Measurements from ENCODE around the gene GJC3.
"Not testable (repeated sequence)": the region's sequence is repeated elsewhere in the genome, so short reads cannot be mapped to it uniquely, and the experiment has no call there.

The GJC3 gene

GRCh38 chr7:99928994-99929729 is at the start of gene GJC3:
Gene GJC3, minus strand, starts transcription at chr7:99929620. Its CDS starts 0 bp downstream, at chr7:99929620.
- peak; percentile 67 for DNase-seq

- DNase-seq = no peak
Observed at GRCh38 chr7:99976626-99977025, 47.2 kb upstream of the GJC3 start.

DNA sequence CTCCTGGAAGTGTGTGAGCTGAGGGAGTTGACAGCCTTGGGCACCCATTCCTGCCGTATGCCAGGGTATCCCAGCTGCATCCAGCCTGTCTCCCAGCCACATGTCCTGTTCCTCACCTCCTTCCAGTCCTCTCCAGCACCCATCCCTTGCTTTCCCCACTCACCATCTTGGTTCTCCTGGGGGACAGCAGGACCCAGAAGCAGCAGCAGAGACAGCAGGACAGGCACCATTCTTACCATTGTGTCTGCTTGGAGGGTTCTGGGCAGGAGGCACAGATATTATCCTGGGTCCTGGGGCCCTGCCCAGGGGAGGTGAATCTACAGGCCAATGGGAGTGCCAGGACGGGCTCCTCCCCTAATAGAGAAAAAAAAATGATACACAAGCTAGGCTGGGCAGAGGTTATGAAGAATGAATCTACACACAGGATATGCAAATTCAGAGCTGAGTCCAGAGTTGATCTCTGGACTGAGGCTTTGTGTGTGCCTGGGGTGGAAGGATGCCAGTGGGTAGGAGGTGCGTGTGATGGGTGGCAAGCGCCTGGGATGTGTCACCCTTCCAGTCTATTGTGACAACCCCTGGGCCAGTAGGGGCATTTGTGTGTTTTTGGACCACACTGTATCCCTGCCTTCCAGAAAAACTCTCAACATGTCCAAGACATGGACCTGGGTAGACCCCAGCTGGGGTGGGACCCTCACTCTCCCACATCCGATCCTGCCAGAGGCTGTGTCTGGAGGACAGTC is 46.5 kb upstream of the GJC3 start, which contains the start of gene AZGP1:
Gene AZGP1, minus strand, starts transcription at position 250 of the 740 bp plus-strand sequence. Its CDS starts 11 bp downstream, at position 239.
- no peak for DNase-seq

- no peak for DNase-seq
Observed at GRCh38 chr7:99974681-99975080, 45.3 kb upstream of the GJC3 start.

- DNase-seq = not testable (repeated sequence)
Observed at GRCh38 chr7:99973817-99974216, 44.4 kb upstream of the GJC3 start.

- DNase-seq = no peak
Observed at GRCh38 chr7:99971242-99971641, 41.8 kb upstream of the GJC3 start.

- not testable (repeated sequence) for DNase-seq
Observed at GRCh38 chr7:99969813-99970212, 40.4 kb upstream of the GJC3 start.

GRCh38 chr7:99969298-99969697 is 39.9 kb upstream of the GJC3 start:
- DNase-seq = no peak

- no peak for DNase-seq
Observed at GRCh38 chr7:99958564-99959227, 29.3 kb upstream of the GJC3 start.

GRCh38 chr7:99955247-99955646 is 25.8 kb upstream of the GJC3 start:
- no peak for DNase-seq

GRCh38 chr7:99954643-99955042 is 25.2 kb upstream of the GJC3 start:
- not testable (repeated sequence) for DNase-seq

GRCh38 chr7:99953649-99954048 is 24.2 kb upstream of the GJC3 start:
- no peak for DNase-seq

- not testable (repeated sequence) for DNase-seq
Observed at GRCh38 chr7:99952649-99953048, 23.2 kb upstream of the GJC3 start.

- not testable (repeated sequence) for DNase-seq
Observed at GRCh38 chr7:99950819-99951218, 21.4 kb upstream of the GJC3 start.

DNA sequence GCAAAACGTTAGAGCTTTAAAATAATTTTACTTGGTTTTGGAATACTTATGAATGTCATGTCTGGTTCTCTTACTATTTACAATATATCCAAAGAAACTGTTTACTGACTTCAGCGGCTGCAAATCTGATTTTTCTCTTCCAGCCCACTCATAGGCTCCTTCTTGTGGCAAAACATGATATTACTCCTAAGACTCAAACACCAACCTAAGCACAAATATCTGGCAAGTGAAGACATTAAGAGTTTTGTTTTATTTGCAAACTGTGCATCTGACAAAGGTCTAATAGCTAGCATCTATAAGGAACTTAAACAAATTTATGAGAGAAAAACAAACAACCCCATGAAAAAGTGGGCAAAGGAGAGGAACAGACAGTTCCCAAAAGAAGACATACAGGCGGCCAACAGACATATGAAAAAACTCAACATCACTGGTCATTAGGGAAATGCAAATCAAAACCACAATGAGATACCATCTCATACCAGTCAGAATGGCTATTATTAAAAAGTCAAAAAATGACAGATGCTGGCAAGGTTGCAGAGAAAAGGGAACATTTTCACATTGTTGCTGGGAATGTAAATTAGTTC is 20.3 kb upstream of the GJC3 start:
- no peak for DNase-seq

- DNase-seq = no peak
Observed at GRCh38 chr7:99947608-99948007, 18.2 kb upstream of the GJC3 start.

GRCh38 chr7:99944497-99945070 is 15.2 kb upstream of the GJC3 start:
- no peak for DNase-seq

GRCh38 chr7:99943641-99944496 is 14.4 kb upstream of the GJC3 start:
- peak; percentile 7 for DNase-seq

GRCh38 chr7:99938296-99938695 is 8.9 kb upstream of the GJC3 start:
- DNase-seq = no peak

- not testable (repeated sequence) for DNase-seq
Observed at GRCh38 chr7:99935009-99935408, 5.6 kb upstream of the GJC3 start.

DNA sequence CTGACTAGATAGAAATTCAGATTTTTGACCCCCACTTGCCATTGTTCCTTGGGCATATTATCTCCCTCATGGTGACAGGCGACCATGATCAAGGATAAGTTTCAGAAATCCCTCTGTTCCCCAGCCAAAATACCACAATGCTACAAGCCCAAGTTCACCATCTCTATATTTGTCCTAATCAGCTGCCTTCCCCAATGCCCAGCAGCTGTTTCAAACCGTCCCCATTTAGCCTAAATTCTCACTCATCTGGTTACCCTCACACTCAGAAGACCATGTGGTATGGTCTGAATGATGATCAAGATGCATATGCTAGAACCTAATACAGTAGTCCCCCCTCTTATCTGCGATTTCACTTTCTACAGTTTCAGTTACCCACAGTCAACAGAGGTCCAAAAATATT is 956 bp upstream of the GJC3 start:
- no peak for DNase-seq

DNA sequence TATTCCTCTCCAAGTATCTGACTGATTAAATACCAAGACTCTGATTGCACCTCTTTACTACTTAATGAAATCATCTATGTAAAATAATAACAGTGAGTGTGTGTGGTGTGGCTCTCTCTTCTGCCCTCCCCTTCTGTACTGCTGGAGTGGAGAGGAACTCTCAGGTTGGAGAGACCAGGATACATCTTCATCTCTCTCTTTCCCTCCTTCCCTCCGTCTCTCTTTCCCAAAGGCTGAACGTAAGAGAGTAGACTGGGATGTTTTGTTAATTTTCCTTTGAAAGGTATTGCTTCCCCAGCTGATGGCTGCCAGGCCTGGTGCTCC is 272 bp upstream of the GJC3 start:
- DNase-seq = no peak
